GM11168 (cell line): ENCODE measurements around the gene QRICH1.

Experiments
- in situ Hi-C: fragments of 300-500 bp; cut with MboI; formaldehyde crosslinking; loops from one replicate; pipeline ENCODE4 v1.12.0; 2022; ENCODE audit warnings: low sequenced_read_pairs; ENCODE audit not compliant: unreplicated experiment

Gene QRICH1

DNA sequence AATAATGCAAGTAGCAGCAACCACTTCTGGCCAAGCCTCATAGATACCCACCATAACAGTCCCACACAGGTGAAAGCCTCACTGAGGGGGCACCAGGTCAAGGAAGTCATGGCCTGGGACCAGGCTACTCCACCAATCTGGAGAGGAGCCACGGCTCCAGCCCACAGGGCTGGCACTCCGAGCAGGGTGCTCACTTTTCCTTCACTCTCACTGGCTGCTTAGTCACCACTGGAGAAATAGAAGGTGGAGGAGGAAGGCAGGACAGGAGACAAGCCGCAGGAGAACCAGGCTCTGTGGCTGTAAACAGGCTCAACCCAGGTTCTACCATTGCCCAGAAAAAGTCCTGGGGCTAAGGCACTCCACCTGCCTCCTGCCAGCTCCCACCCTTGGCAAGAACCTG is 25.6 kb upstream of the QRICH1 start:
- in situ Hi-C loops = no loop called here

DNA sequence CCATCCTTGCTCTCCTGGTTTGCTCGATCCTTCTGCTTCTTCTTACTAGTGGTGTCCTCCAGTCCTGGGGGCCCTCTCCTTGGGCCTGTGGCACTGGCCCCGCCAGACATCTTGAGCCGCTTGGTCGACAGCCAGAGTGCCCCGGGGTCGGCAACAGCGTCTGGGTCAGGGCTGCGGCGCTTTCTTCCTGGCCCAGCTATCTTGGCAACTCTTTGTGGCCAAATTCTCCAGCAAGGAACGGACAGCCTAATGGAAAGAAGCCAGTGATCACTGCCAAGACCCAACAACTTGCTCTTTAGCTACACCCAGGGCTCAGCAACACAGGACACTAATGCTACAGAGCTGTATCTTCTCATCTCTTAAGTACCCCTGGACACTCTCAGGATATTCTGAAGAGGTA is 25.2 kb upstream of the QRICH1 start:
- in situ Hi-C loops = no loop called here

DNA sequence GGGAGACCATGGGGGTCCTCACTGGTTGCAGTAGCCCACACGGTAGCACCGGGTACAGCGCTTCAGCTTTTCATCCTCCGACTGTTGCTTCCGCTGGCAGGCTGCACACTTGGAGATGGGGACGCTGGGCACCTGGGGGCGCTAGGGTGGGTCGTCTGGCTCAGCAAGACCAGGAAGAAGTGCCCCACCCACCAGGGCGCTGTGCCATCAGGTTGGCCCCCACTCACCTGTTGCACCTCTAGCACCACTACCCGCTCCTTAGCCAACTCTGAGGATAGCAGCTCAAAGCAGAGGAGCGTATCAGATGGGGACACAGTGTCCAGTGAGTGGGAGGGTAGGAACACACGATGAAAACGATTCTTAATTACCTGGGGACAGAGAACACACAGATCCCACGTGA is 18.4 kb upstream of the QRICH1 start:
- in situ Hi-C loops = no loop called here

DNA sequence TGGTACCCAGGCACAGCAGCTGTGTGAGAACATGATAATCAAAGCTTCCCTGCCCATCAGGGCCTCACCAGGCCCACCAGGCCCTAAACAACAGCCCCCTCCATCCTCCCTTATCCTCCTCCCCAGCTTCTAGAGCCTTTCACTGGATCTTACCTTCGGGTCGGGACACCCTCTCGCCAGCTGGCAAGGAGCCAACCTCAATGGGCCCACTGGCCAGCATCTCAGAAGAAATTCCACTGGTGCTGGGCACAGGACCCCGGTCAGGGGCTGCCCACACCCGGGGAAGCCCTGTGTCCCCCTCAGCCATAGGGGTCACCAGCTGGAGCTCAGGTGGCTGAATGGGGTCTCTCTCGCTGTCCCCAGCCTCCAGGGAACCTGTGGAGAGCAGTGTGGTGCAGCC is 17.5 kb upstream of the QRICH1 start:
- in situ Hi-C loops = no loop called here

DNA sequence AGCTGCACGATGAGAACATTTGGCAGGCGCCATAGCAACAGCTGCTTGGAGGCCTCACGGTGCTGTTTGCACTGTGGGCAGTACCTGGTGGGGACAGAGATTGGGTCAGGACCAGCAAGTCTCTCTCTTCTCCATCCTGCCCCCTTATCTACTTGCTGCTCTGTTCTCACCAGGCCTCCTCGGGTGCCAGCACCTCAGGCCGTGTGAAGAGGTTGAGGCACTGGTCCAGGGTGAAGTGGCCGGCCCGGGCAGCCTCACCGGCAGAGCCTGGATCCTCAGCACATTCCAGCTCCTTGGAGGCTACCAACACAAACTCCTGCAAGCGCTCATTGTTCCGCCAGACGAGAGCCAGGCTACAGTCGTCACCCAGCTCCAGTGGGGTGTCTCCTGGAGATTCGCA is 16.9 kb upstream of the QRICH1 start:
- in situ Hi-C loops = no loop called here

DNA sequence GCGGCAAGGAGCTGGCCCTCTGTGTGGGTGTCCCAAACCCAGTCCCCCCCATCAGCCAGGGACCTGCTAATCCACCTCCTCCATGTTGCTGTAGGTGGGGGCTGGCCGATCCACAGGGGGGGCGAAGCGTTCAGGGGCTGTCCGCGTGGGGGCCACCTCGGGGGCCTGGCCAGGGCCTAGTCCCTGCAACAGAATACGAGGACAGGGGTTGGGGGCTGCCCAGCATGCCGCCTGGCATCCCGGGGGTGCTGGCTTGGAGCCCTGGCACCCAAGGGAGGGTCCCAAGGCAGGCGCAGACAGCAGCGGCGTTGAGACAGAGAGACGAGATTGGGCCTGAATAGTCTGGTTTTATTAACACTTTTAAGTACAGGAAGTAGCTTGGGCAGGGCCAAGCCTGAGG is 14.5 kb upstream of the QRICH1 start:
- in situ Hi-C loops = no loop called here

DNA sequence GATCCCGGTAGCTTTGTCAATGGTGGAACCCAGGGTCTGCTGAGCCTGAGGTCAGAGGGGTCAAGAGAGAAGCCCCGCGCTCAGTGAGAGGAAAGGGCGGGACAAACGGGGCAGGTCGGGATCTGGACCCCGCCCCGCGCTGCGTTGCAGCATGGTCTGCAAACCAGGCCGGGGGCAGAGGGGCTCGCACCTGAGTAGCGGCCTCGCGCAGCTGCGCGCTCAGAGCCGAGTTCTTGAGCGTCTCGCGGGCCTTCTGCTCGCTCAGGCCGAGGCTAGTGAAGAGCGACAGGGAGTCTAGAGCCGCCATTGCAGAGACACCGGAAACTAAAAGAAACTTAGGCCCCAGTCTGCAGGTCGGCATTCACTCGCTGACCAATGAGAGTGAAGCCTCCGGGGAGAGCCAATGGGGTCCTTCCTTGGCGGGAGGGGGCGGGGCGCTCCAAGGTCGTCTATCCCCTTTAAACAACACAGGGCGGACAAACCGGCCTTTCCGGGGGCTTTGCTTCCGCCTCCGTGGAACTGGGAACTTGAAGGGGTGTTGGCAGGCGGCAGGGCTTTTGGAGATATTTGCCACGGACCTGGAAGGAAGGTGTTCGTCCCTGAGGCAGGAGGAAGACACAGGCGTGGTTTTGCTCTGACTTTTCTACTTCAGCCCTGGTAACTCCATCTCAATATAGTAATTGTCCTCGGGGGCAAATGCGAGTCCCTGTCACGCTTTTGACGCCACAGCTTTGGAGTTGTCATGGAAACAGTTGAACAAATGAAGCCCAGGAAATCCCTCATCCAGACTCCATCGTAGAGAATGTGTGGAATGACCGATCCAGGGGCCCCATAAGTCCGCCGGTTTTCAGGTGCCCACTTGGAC is 10.8 kb upstream of the QRICH1 start, which contains the start of gene QARS1:
Gene QARS1, minus strand, starts transcription at position 331 of the 865 bp plus-strand sequence. Its CDS starts 24 bp downstream, at position 307.
- in situ Hi-C loops = no loop called here

DNA sequence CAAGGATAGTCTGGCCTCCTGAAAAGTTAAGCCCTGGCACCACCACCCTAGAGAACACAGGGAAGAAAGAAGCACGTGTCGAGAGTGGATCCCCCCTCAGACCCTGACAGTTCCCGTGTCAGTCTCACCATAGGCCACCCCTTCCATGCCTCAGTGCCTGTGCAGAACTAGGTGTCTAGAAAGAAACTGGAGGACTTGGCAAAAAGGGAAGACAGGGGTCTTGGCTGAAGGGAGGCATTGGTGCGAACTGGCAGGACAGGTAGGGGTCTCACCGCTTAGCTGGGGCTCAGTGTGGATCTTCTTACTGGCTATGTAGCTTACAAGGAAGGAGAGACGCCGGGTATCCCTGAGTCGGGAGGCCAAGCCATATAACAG is 10.2 kb upstream of the QRICH1 start:
- in situ Hi-C loops = no loop called here

DNA sequence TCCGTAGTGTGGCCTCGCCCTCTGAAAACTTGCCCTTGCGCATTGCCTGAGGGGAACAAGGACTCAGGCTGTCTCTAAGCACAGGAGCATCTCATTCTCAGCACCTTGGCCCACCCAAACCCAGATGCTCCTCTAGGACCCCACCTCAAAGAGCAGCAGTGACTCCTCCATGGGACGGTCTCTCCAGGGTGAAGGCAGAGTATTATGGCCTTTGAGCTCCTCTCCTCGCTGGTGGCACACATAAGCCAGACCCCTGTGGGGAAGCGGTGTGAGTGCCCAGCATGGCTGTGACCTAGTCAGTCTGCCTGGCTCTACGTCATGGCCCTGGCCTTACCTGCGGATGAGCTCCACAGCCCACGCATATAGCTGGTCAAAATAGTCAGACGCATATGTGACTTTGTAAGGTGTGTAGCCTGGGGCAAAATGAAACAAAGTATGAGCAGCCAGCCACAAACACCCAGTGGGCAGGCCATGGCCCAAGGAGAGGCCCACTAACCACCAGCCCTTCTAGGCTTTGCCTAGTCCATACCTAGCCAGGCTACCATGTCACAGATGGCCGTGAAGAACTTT is 6.3 kb upstream of the QRICH1 start:
- in situ Hi-C loops = no loop called here

DNA sequence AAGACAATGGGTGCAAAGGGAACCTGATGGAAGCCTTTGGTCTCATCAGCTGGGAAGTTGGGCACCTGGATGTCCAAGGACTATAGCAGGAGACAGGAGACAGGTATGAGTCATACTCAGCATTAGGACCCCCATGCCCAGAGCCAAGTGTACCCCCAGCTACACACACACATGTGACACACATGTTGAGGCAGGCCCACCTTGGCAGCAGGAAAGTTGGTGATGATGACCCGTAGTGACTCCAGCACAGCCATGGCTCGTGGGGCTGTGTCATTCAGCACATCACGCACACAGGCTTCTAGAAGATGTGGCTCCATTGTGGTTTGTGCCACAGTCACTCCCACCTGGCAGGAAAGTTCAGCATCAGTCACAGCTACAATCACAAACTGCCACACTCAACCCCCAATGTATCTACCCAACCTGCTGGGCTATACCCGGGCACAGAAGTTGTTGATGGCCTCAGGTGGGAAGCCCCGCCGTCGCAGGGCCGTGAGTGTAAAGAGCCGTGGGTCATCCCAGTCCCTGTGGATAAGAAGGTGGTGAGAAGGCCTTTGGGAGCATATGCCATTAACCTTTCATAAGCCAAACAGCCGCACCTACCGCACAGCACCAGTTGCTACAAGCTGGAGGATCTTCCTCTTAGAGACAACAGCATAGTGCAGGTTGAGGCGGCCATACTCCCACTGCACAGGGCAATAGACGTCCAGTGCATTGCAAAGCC is 5.2 kb upstream of the QRICH1 start:
- in situ Hi-C loops = no loop called here

DNA sequence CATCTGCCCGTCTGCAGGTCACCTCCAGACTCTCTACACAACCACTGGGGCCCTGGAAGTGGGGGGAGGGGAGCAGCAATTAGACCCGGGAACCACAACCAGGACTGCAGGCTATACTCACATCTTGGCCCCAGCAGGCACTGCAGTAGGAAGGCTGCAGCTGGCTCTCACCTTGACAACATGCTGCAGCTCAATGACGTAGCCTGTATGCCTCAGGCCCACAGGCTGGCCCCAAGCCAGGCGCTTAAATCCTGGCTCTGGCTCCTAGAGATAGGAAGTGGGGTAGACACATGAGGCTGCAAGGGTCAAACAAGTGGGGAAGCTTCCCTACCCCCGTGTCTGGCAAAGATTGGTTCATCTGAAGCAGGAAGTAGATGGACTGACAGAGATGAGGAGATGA is 4.6 kb upstream of the QRICH1 start:
- in situ Hi-C loops = no loop called here

DNA sequence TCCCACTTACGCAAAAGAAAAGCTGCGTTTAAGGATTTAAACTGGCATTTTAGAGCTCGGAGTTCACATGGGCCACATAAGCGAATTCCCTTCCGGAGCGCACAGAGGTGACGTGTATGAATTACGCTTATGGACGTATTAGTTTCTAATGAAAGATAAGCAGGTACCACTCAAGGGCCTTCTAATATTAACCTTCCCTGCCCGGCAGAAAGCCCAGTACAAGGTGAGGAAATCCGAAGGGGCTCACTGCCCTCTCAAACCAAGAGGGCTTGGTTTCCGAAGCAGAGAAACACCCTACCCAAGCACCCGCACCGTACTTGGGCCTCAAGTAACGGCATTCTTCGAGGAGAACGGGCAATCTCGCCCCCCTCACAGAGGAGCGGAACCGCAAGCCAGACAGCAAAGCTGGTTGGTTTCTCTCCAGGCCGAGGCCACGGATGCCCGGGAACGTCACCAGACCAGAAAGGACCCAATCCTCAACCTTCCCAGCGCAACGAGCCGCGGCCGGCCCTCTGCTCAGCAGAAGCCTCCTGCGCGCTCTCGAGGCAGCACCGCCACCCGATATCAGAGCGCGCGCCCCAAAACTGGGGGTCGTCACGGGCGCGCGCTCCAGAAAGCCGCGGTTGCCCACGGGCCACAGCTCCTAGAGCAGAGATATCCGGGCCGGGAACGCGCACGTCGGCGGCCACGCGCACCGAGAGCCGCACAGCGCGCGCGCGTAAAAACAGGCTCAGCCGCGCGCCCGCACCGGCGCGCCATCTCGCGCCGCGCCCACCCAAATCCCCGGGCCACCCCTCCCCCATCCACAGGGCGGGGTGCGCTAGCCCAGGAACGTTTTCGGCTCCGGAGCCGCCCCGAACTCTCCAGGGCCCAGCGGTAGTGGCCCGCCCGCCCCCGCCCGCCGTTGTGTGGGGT is 676 bp downstream of the QRICH1 start:
- in situ Hi-C loops = no loop called here

DNA sequence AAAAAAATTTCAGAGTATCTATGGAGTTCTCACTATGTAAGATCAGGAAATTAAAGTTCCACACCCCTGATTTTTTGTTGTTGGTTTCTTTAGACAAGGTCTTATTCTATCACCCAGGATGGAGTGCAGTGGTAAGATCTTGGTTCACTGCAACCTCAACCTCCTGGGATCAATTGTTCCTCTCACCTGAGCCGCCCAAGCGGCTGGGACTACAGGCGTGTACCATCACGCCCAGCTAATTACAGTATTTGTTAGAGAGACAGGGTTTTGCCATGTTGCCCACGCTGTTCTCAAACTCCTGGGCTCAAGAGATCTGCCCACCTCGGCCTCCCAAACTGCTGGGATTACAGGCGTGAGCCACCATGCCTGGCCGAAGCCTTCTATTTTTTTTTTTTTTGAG is 12.4 kb downstream of the QRICH1 start:
- in situ Hi-C loops = no loop called here

DNA sequence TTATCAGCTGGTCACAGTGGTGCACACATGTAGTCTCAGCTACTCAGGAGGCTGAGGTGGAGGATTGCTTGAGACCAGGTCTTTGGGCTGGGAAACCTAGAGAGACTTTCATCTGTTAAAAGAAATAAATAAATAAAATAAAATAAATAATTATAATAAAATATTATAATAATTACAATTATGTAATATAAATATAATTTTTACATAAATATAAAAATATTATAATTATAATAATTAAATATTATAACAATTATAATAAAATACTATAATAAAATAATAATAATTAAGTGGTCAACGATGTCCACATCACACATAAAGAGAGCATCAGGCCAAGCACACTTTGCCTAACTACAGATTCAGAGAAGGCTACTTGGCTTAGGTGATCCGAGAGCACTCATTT is 14.6 kb downstream of the QRICH1 start:
- in situ Hi-C loops = no loop called here

DNA sequence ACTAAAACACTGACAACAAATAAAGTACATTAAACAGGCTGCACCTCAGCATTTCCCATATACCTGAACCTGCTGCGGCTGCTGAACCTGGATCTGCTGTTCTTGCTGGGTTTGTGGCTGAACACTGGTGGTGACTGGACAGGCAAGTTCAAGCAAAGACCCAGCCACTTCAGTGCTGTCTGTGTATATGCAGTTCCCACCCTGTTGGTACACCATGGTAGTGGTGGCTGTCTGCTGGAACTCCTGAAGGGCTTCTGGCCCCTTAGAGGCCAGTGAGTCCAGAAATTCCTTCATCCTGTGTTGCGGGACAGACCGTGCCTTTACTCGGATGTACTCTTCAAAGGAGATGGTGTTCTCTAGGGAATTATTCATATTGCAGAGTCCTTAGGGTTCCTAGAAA is 17.2 kb downstream of the QRICH1 start:
- in situ Hi-C loops = no loop called here

DNA sequence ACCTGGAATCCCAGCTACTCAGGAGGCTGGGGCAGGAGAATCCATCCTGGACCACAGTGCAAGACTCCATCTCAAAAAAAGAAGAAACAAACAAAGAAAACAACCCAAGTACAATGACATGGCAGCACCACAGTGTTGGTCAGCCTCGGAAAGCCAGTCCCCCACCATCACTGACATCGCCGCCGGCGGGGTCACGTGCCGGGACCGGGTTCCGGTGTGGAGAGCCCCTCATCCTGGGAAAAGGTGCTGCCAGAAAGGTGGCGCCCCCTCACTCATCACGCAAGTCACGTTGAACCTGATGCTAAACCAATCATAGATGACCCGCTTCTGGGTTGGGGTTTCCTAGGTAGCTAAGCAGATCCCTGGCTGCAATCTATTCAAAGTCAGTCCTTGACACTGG is 17.8 kb downstream of the QRICH1 start:
- in situ Hi-C loops = no loop called here

DNA sequence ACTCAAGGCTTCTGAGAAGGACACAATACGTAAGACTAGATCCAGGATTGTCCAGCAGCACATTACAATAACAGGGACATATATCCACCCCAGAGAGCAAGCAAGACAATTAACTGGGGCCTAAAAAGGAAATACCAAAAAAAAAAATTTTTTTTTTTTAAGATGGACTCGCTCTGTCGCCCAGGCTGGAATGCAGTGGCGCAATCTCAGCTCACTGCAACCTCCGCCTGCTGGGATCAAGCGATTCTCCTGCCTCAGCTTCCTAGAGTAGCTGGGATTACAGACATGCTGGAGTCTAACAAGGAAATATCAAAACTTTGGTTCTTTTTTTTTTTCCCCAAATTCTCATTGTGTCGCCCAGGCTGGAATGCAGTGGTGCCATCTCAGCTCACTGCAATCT is 35.9 kb downstream of the QRICH1 start:
- in situ Hi-C loops = no loop called here

DNA sequence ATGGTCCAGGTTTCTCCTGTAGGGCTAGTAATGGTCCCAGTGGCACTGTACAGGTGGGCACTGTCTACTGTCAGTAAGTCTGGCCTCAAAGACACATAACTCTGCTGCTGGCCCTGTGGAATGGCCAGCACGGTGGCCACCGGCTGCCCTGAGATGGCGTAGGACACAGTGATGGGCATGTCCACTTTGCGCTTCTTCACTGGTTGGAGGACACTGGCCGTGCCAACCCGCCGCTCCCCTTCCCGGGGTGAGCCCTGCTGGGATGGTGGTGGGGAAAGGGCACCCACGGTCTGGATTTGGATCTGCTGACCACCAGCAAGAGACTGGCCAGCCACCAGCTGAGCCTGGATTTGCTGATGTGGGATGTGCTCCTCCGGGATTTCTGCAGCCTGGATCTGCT is 36.6 kb downstream of the QRICH1 start:
- in situ Hi-C loops = no loop called here

DNA sequence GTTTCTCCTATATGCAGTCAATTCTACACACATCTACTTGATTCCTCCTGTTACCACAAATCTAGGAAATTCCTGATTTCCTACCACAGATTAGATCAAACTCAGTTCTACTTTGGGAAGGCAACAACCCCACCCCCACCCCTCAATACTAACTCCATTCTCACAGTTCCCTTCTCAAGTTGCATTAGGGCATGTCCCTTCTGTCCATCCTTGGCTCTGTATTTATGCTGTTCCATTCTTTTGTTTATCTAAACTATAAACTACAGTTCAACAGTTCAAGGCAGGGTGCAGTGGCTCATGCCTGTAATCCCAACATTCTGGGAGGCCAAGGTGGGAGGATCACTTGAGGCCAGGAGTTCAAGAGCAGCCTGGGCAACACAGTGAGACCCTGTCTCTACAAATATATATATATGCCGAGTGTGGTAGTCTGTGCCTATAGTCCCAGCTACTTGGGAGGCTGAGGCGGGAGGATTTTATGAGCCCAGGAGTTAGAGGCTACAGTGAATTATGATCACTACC is 39.5 kb downstream of the QRICH1 start:
- in situ Hi-C loops = no loop called here

DNA sequence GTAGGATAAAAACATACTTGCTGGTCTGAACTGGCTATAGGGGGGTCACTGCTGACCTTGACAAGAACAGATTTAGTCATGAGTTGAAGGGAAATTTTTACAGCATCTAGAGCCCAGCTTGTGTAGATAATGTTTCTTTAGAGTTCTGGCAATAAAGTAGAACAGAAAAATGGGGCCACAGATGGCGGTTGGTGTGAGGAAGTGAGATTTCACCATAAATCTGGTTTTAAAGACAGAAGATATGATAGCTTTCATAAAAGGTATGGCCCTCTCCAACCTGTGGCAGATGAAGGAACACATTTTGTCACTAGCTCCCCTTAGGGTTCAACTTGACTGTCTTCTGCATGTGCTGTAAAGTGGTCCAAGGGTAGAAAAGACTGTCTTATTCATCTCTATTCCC is 40.3 kb downstream of the QRICH1 start:
- in situ Hi-C loops = no loop called here
